IPS-18c (cell line): ENCODE measurements around the gene ATG5.

Experiments used
- H3K4me3 ChIP-seq: 2 replicates; pipeline ENCODE4 v1.7.0; 2013; ENCODE audit warnings: low read depth, mild to moderate bottlenecking, low read length, moderate library complexity; ENCODE audit not compliant: insufficient read depth
- H3K9me3 ChIP-seq: one replicate; pipeline ENCODE4 v1.6.1; 2013; ENCODE audit warnings: mild to moderate bottlenecking, low read length, moderate library complexity; ENCODE audit not compliant: control insufficient read depth, insufficient read depth

The ATG5 gene

DNA sequence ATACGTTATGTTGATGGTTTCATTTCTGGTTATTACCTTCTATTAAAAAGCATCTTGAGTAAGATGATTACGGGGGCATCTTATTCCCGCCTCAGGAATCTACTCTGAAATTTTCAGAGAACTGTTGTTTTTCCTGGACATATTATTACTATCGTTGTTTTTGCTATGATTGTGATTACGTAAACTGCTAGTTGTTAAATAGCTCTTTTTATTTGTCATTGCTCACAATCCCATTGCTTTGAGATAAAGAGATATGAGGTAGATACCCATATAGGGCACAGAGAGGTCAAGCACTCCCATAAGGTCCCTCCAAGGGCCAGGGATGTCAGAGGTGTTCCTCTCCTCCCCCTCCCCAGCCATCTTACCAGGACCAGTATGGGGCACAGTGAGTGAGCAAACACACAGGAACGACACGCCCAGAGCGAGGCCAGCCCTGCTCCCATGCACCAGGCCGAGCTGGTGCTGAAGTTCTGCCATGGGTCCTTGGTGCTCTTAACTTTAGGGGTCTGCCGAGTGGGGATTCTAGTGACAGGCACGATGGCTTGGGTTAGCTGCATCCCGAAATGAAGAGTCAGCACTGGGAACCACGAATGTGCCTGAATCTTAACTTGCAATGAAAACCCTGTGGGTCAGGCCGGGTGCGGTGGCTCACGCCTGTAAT lies 189.5 kb downstream of the ATG5 start:
- H3K9me3 ChIP-seq, result no peaks in the 10 kb centered on the region
- no peak overlapping the region for H3K4me3 ChIP-seq

DNA sequence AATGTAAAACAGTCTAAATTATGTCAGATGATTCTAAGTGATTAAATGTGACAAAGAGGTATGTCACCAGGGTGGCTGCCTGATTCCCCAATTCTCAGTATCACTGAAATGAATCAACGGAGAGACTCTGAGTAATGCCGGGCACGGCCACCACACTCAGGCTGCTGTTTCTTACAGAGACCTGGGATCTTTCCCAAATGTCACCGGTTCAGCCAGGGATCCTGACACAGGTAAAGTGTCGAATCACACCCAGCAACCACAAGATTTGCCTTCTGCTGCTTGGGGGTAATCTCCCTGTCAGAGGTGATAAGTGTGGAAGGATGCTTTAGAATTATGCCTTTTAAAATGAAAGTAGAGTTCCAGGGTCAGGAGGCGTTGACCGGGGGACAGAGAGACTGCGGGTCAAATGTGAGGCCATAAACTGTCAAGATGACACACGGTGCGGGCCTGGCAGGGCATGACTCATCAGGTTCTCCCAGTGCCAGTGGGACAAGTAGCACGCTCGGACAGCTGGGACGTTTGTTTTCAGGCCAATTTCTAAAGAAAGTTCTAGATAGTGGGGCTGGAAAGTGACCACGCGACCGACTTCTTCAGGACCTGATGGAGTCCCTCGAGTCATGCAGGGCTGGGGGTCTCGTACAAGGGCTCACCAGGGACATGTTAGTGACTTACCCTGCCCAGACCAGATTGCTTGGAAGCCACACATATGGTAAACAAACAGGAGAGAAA lies 190.5 kb downstream of the ATG5 start:
- no peak overlapping the region for H3K4me3 ChIP-seq
- H3K9me3 ChIP-seq, result no peaks in the 10 kb centered on the region
